ENCODE data around the gene RAB27A. TPM values are rescaled to one million over a fixed set of nuclear protein-coding genes. Genes with fewer than 3 reads are reported as not detected.
"Not testable (repeated sequence)": the region's sequence is repeated elsewhere in the genome, so short reads cannot be mapped to it uniquely, and the experiment has no call there.

Gene RAB27A
- total RNA-seq, 1 donor = 7.8 TPM

GRCh38 chr15:55320238-55320550 lies 30.6 kb upstream of the RAB27A start:
- H3K4me3 ChIP-seq (ENCODE audit: low read depth, low read length) = peak overlapping the region; percentile 98
- DNase-seq (ENCODE audit: low read depth) = peak; percentile 4
- no peak for TF ChIP-seq CTCF (IDR thresholded peaks at IDR 0.05; ENCODE audit: insufficient read depth, low read depth, low read length)

DNA sequence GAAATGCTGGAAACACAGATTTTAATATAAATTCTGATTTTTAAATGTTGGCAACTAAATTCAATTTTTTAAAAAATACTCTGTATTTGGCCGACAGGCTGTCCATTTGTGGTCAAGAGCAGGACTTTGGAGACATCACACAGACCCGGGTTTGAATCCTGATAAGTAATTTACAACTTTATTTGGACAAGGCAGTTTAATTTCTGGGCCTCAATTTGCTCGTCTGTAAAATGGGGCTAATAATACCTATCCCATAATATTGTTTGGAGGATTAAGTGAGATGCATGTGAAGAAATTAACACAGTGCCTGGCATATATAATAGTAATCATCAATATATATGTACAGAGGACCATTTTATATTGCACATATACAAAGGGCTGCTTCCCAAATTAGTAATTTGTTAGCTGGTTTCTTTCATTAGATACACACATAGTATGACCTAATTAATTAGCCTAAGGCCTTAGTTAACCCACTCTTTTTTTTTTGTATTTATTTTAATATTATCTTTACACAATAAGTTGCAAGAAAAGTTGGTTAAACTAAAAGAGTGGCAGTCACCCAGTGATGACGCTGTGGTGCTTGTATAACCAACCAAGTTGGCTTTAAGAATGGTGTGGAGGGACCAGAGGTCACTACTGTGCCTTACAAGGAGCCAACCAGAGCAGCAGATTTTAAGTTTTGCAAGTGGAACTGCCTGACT lies 30.1 kb upstream of the RAB27A start:
- peak; percentile 33 for DNase-seq (ENCODE audit: low read depth)
- TF ChIP-seq CTCF (IDR thresholded peaks at IDR 0.05; ENCODE audit: insufficient read depth, low read depth, low read length) = no peak

GRCh38 chr15:55318588-55319494 lies 29.2 kb upstream of the RAB27A start, which contains the start of the genes PIGB and PIGBOS1:
Gene PIGB (plus strand): TSS chr15:55319222. CDS start chr15:55319251, 29 bp downstream.
Gene PIGBOS1 (minus strand): TSS chr15:55319123. CDS start chr15:55317792, 1,331 bp downstream.
- H3K4me3 ChIP-seq (ENCODE audit: low read depth, low read length) = peak within 1 kb of the TSS; percentile 98
- TF ChIP-seq CTCF (IDR thresholded peaks at IDR 0.05; ENCODE audit: insufficient read depth, low read depth, low read length) = no peak
- peak; percentile 92 for DNase-seq (ENCODE audit: low read depth)

More for the DNA sequence above, 30.1 kb upstream of the RAB27A start:
- H3K4me3 ChIP-seq (ENCODE audit: low read depth, low read length) = peak overlapping the region; percentile 98

DNA sequence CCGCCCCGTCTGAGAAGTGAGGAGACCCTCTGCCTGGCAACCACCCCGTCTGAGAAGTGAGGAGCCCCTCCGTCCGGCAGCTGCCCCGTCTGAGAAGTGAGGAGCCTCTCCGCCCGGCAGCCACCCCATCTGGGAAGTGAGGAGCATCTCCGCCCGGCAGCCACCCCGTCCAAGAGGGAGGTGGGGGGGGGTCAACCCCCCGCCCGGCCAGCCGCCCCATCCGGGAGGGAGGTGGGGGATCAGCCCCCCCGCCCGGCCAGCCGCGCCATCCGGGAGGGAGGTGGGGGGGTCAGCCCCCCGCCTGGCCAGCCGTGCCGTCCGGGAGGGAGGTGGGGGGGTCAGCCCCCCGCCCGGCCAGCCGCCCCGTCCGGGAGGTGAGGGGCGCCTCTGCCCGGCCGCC lies 13.2 kb upstream of the RAB27A start:
- not testable (repeated sequence) for H3K4me3 ChIP-seq (ENCODE audit: low read depth, low read length); DNase-seq (ENCODE audit: low read depth)

DNA sequence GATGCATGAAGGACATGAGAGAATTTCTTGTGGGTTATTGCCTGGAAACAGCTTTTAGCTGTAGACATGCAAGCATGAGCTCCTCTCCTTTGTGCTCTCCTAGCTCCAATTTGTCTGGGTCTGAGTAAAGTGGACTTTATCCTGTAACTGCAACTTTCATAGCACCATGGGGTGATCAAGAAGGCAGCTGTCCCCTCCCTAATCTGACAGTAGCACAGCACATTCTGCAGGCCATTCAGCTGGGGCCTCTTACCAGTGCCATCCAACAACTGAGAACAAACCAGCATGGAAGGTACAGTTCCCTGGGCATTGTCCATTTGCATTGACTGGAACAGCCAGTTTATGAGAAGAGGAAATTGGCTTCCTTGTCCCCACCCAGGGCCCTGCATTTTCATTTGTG lies 7.7 kb upstream of the RAB27A start:
- TF ChIP-seq CTCF (IDR thresholded peaks at IDR 0.05; ENCODE audit: insufficient read depth, low read depth, low read length) = no peak
- no peak overlapping the region for H3K4me3 ChIP-seq (ENCODE audit: low read depth, low read length)
- DNase-seq (ENCODE audit: low read depth) = no peak

DNA sequence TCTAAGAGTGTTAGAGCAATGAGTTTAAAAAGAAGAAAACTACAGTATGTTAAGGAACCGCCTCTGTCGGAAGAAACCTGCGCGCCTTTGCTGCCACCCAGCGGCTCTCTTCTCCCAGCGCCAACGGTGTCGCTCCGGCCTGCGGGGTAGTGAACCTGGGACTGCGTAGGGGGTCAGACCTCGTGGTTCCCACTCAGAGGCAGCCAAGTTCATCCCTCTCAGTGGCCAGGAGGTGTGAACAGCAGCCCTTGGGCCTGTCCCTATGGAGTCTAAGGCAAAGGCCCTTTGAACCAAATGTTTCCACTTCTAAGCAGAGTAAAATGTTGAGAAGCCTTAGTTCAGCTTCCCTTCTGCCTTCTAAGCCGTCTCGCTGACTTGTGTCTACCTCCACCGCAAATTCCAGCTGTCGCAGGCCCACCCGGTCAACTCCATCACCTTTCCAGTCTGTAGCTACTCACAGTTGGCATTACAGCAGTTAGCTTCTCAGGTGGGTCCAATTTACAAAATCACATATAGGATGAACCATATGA lies 980 bp upstream of the RAB27A start:
- peak; percentile 94 for TF ChIP-seq CTCF (IDR thresholded peaks at IDR 0.05; ENCODE audit: insufficient read depth, low read depth, low read length)
- peak overlapping the region; percentile 92 for H3K4me3 ChIP-seq (ENCODE audit: low read depth, low read length)
- peak; percentile 86 for DNase-seq (ENCODE audit: low read depth)
